Osteoblast (primary cell): ENCODE measurements around the gene IGFBP2. TPM values are rescaled to one million over a fixed set of nuclear protein-coding genes. Genes with fewer than 3 reads are reported as not detected.
A peak's percentile ranks its signal among the peaks of the same experiment; 100 is the strongest.

ENCODE experiments used
- DNase-seq: peaks from one replicate; pipeline ENCODE4 v3.0.0; 2011; ENCODE audit warnings: low spot score, mixed read lengths; ENCODE audit not compliant: insufficient read length; ENCODE audit errors: missing footprints
- H2AFZ ChIP-seq: 2 replicates; pipeline ENCODE4 v1.6.0; 2011; ENCODE audit warnings: mild to moderate bottlenecking, low read length
- H3K27ac ChIP-seq: 2 replicates; pipeline ENCODE4 v1.5.1; 2011; ENCODE audit warnings: mild to moderate bottlenecking, low read depth, low read length, moderate library complexity
- H3K27me3 ChIP-seq: 2 replicates; pipeline ENCODE4 v1.6.0; 2012; ENCODE audit warnings: mild to moderate bottlenecking, control low read depth, inconsistent platforms, low read length, moderate library complexity; ENCODE audit not compliant: insufficient read depth
- H3K36me3 ChIP-seq: 2 replicates; pipeline ENCODE4 v1.5.1; 2011; ENCODE audit warnings: mild to moderate bottlenecking, low read length, control low read depth, moderate library complexity; ENCODE audit not compliant: insufficient read depth
- H3K4me1 ChIP-seq: 2 replicates; pipeline ENCODE4 v1.5.1; 2011; ENCODE audit warnings: mild to moderate bottlenecking, low read length, control low read depth, moderate library complexity; ENCODE audit not compliant: insufficient read depth
- H3K4me2 ChIP-seq: 2 replicates; pipeline ENCODE4 v1.6.0; 2011; ENCODE audit warnings: mild to moderate bottlenecking, low read length; ENCODE audit not compliant: insufficient read depth
- H3K4me3 ChIP-seq: fragments of 200-600 bp; sonication (generic); 3 replicates; pipeline ENCODE4 v1.5.1; 2012; ENCODE audit warnings: mild to moderate bottlenecking, low read length, inconsistent platforms; ENCODE audit not compliant: insufficient read depth
- H3K79me2 ChIP-seq: 2 replicates; pipeline ENCODE4 v1.6.0; 2012; ENCODE audit warnings: mild to moderate bottlenecking, low read length, control low read depth, inconsistent platforms; ENCODE audit not compliant: insufficient read depth
- H3K9me3 ChIP-seq: 2 replicates; pipeline ENCODE4 v1.5.1; 2011; ENCODE audit warnings: low read depth, low read length, control low read depth
- H4K20me1 ChIP-seq: 2 replicates; pipeline ENCODE4 v1.6.0; 2012; ENCODE audit warnings: mild to moderate bottlenecking, low read length, control low read depth; ENCODE audit not compliant: insufficient read depth
- total RNA-seq: library from RNA; depleted of rRNA; stranded (reverse); fragments of >200 nt; gene quantifications from 2 replicates; pipeline ENCODE4 v1.2.3, GENCODE V29; 2012
- TF ChIP-seq, protein P1 (sequence below): IDR thresholded peaks from 2 replicates; pipeline ENCODE4 v1.5.1; 2011; ENCODE audit warnings: mild to moderate bottlenecking, low read depth, low read length, moderate library complexity; ENCODE audit errors: extremely low read depth

The IGFBP2 gene
- total RNA-seq, 1 donor: 11.2 TPM

DNA sequence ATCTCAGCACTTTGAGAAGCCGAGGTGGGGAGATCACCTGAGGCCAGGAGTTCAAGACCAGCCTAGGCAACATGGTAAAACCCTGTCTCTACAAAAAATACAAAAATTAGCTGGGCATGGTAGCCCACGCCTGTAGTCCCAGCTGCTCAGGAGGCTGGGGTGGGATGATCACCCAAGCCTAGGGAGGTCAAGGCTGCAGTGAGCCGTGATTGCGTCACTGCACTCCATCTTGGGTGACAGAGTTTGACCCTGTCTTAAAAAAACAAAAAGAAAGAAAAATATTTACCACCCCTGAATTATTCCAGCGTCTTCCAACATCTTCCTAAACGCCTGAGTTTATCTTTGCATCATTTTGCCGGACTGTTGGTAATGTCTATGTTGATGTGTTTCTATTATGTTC lies 68.3 kb downstream of the IGFBP2 start:
- TF ChIP-seq, protein P1, sequence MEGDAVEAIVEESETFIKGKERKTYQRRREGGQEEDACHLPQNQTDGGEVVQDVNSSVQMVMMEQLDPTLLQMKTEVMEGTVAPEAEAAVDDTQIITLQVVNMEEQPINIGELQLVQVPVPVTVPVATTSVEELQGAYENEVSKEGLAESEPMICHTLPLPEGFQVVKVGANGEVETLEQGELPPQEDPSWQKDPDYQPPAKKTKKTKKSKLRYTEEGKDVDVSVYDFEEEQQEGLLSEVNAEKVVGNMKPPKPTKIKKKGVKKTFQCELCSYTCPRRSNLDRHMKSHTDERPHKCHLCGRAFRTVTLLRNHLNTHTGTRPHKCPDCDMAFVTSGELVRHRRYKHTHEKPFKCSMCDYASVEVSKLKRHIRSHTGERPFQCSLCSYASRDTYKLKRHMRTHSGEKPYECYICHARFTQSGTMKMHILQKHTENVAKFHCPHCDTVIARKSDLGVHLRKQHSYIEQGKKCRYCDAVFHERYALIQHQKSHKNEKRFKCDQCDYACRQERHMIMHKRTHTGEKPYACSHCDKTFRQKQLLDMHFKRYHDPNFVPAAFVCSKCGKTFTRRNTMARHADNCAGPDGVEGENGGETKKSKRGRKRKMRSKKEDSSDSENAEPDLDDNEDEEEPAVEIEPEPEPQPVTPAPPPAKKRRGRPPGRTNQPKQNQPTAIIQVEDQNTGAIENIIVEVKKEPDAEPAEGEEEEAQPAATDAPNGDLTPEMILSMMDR: no peak
- Histone ChIP-seq H3K79me2 (no peaks in the 10 kb centered on the region), H3K27ac (no peak overlapping the region), H3K27me3 (peaks cover 24% of the 10 kb centered on the region), H3K4me1 (peaks cover 6% of the 10 kb centered on the region), H3K36me3 (no peaks in the 10 kb centered on the region), H3K4me2 (no peak overlapping the region), H3K9me3 (no peaks in the 10 kb centered on the region), H4K20me1 (no peaks in the 10 kb centered on the region), H2AFZ (no peak overlapping the region), H3K4me3 (no peak overlapping the region)
- DNase-seq: no peak

DNA sequence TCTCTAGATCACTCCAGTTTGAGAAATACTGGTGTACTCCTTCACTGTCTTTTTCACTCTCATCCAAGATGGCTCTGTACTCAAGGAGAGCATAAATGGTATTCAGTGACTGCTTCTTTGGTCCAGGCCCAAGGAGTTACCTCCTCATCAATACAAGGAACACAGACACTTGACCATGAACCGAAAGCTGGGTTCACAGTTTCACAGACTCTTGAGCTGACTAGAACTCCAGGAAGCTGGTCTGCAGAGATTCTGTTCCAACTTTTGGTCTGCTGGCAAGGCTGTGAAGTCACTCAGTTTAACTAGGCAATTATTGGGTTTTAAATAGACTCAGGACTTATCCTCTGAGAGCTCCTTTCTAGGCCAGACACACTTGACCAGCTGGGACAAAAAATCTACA lies 69.5 kb downstream of the IGFBP2 start:
- TF ChIP-seq, protein P1: no peak
- no peak overlapping the region for H3K27ac ChIP-seq
- peaks cover 20% of the 10 kb centered on the region for H3K27me3 ChIP-seq
- H3K36me3 ChIP-seq: no peaks in the 10 kb centered on the region
- no peaks in the 10 kb centered on the region for H3K9me3 ChIP-seq
- H3K4me2 ChIP-seq: no peak overlapping the region
- H3K4me3 ChIP-seq: no peak overlapping the region
- no peaks in the 10 kb centered on the region for H3K79me2 ChIP-seq
- H4K20me1 ChIP-seq: no peaks in the 10 kb centered on the region
- no peak overlapping the region for H2AFZ ChIP-seq
- peaks cover 6% of the 10 kb centered on the region for H3K4me1 ChIP-seq
- no peak for DNase-seq

DNA sequence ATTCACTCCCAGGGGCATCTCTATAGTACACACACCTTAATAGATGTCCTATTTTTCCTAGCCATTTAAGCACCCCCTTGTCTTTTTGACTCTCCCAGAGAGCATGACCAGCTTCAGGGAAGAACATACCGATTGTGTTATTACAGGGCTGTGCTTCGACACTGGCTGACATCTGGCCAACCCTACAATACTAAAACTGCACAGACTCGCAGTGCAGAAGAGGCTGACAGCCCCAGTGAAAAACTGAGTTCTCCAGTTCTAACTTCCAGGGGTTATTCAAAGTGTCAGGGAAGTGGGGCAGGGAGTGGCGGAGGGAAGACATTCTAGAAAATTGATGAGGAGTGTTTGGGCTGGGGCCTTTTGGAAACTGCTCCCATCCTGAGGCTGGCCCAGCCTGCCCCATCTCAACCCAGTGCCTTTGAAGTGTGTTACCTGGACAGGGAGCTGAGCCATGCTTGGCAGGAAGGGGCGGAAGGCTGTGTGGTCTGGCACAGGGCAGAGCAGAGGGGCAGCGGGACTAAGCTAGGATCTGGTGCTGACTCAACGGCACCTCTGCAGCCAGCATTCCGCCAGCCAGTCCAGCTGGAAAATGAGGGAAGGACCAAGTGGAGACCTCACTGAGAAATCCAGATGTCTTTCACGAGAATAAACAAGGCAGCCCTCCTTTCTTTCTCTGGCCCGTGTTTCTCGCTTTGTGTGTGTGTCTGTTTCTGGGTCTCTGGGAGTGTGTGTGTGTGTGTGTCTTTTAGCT lies 77.5 kb downstream of the IGFBP2 start:
- no peaks in the 10 kb centered on the region for H3K36me3 ChIP-seq
- no peak overlapping the region for H2AFZ ChIP-seq
- H3K27me3 ChIP-seq: peaks cover 32% of the 10 kb centered on the region
- no peak overlapping the region for H3K4me2 ChIP-seq
- peaks cover 18% of the 10 kb centered on the region for H3K4me1 ChIP-seq
- no peaks in the 10 kb centered on the region for H3K79me2 ChIP-seq
- no peak overlapping the region for H3K4me3 ChIP-seq
- TF ChIP-seq, protein P1: no peak
- no peaks in the 10 kb centered on the region for H3K9me3 ChIP-seq
- peak; percentile 80 for DNase-seq
- no peak overlapping the region for H3K27ac ChIP-seq
- H4K20me1 ChIP-seq: no peaks in the 10 kb centered on the region

DNA sequence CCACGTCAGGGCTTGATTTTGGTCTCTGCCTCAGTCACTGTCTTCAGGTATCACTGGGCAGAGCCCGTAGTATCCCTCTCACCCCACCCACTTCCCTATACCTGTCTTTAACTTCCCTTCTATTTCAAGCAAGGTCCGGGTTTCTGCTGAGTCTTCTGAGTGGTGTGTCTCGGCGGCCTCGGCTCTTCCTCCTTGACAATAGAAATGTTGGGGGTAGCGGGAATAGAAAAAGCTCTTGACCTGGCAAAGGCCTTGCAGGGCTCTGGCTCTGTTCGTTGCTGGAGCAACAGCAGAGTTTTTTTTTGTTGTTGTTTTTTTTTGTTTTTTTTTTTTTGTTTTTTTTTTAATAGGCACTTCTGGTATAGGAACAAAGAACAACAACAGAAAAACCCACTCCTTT lies 78.1 kb downstream of the IGFBP2 start:
- DNase-seq: no peak
- no peaks in the 10 kb centered on the region for H3K9me3 ChIP-seq
- H4K20me1 ChIP-seq: no peaks in the 10 kb centered on the region
- H3K79me2 ChIP-seq: no peaks in the 10 kb centered on the region
- no peaks in the 10 kb centered on the region for H3K36me3 ChIP-seq
- H3K27me3 ChIP-seq: peaks cover 38% of the 10 kb centered on the region
- peaks cover 18% of the 10 kb centered on the region for H3K4me1 ChIP-seq
- no peak overlapping the region for H3K4me2 ChIP-seq
- H3K27ac ChIP-seq: no peak overlapping the region
- TF ChIP-seq, protein P1: no peak
- H2AFZ ChIP-seq: no peak overlapping the region
- H3K4me3 ChIP-seq: no peak overlapping the region
